Activated naive CD4-positive, alpha-beta T cell treated with anti-CD3 and anti-CD28 coated beads, Interleukin-2, amount 50 U/mL, for 16 hours (primary cell): ENCODE measurements around the gene SGCA.

ENCODE experiments used
- DNase-seq: peaks from one replicate; pipeline ENCODE4 v3.0.0-alpha.2; 2020

The SGCA gene

DNA sequence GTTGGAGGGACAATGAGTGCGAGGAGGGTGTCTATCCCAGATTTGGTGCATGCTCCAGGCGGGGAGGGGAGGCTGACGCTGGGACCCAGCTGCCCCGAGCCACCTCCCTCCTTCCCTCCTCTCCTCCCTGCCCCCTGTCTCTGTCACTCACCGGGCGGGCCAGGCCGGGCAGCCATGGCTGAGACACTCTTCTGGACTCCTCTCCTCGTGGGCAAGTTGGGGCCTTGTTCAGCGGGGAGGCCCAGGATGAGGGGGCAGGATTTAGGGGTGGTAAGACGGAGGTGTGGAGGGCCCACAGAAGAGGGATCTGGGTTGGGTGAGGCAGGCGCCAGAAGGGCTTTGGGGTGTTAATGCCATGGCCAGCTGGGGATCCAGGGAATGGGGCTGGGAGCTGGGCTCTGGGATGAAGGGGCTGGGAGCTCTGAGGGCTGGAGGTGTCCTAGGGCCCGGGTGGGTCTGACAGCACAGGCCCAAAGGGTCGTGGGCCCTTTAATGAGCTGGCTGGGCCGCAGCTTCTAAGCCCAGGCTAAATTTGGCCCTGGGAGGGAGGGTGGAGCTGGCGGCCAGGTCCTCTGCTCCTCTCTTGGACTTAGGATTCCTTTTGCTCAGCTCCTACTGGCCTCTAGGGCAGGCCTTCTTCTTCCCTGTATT lies at the start of gene SGCA:
TSS of gene SGCA (plus strand) at position 139 of the 651 bp plus-strand sequence. CDS start at position 175, 36 bp downstream.
- DNase-seq = no peak

DNA sequence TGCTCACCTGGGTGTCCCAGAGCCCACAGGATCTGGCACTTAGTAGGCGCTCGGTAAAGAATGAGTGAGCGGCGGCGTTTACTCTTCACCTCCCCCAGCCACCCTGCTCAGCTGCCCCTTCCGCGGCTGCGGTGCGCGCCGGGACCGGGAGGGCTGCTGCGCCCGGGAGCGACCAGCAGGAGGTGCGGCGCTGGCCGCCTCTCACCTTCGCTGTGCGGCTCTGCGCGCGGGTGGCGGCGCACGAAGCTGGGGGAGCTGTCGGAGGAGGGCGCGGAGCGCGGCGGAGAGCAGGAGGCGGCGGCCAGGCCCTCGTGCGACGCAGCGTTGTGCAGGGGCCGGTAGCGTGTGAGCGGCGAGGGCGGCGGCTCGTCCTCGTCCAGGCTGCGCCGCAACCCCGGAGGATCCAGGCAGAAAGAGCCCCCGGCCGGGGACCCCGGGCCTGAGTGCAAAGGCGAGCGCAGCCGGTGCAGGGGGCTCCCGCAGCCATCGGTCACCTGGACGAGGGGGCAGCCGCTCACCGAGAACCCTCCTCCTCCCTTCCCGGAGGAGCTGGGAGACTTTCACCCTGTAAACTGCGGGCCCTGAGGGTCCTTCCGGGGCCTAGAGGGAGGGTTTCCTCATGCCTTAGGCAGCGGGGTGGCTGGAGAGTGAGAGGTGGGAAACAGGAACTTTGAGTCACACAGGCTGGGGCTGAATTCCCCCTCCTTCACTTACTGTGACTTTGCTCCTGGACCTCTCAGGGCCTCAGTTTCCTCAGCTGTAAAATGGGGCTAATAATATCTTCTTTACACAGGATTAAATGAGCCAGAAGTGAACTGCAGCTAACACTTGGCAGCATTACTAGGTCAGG lies 48.4 kb upstream of the SGCA start:
- peak; percentile 76 for DNase-seq

GRCh38 chr17:50118076-50118827 lies 47.6 kb upstream of the SGCA start:
- no peak for DNase-seq

- no peak for DNase-seq
These were observed 47.0 kb upstream of the SGCA start for GRCh38 chr17:50118828-50119218.

DNA sequence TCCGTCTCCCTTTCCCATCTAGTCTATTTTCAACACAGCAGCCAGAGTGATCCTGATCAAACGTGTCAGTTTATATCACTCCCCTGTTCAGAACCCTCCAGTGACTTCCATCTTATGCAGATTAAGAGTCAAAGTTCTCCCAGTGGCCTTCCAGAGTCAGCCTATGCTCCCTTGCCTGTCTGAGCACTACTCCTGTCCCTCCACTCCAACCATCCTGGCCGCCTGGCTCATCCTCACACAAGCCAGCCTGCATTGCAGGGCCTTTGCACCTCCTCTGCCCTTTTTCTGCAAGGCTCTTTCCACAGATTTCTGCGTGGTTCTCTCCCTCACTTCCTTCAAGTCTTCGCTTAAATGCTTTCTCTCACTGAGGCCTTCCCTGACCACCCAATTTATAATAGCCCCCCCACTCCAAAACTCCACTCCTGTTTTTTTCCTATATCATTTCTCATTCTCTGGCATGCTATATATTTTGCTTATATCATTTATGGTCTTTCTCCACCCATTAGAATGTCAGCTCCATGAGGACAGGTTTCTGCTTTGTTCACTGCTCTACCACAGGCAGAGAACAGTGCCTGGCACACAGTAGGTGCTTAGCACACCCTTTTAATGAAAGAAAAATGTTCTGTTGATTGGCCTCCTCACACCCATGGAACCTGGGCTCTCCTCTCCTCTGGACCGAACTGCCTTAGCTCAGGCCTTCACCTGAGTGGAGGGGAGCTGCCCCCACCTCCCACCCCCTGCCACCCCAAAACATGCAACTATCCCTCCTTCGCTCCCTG lies 45.1 kb upstream of the SGCA start:
- DNase-seq = no peak

GRCh38 chr17:50122945-50123344 lies 42.9 kb upstream of the SGCA start:
- DNase-seq = no peak

DNA sequence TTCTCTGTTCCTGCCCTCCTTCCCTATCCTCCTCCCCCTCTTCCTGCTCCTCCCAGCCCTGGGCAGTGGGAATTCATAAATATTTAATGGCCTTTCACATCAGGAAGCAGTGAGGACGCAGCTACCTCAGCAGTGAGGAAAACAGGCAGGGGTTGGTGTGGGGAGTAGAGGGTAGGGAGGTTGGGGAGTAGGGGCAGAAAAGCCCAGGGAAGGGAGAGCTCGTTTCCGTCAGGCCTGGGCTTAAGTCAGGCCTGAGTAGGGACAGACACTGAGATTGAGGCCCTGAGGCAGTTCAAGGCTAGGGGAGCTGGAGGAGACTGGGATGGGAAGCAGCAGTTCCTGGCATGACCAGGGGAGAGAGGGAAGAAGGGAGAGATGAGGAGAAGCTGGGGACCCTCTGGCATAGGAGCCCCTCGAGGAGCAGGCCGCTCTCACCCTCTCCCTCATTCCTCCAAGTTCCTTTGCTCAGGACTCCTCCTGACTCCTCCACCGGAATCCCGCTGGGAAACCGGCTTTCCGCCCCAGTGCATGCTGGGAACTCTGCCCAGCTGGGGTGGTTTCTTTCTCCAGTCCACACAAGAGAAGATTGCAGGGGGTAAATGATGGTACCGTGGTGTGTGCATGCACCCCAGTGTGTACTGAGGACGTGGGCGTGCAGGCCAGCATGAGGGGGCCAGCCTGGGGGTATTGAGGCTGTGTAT lies 42.0 kb upstream of the SGCA start:
- no peak for DNase-seq

DNA sequence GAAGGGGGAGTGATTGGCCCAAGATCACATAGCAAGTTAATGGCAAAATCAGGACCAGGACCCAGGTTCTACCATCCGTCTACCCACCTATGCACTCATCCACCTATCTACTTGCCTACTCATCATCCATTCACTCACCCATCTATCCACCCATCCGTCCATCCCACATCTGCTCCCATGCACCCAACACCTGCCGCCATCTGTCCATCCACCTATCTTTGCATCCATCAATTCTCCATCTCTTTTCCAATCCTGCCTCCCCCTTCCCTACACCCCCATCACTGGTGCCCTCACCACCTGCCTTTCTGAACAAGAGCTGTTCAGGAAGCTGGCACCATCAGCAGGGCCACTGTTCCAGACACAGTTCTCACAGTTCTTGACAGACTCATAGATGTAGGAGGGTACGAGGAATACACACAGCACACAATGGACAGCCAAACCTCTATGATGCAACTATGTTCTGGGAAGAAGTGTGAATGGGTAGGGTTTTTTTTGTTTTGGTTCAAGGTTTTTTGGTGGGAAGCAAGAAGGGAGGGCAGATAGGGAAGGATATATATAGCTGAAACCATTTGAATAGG lies 40.3 kb upstream of the SGCA start:
- DNase-seq = no peak

DNA sequence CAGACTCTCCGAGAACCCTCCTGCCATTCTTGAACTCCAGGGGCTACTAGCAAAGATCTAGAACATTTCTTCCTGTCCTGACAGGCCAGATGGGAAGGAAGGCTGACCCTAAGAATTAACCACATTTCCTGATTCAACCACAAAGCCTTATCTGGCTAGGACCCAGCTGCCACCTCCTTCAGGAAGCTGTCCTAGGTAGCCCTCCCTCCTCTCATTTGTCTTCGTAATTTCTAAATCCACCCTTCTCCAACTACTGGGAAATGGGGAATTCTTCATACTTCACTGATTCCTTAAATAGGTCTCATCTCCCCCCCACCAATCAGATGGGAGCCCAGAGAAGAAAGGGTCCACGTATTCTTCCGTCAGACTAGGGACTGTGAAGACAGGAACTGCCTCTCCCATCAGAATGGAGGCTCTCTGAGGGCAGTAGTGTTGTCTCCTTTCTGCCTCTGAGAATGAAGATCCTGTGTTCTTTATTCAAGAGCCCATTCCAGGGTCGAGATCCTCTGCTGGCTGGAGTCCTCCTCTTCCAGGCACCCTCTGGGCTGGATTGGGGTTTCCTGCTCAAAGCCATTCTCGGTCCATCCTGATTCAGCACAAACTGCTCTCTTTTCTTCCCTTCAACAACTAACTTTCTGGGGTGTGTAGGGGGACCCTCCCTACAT lies 38.0 kb upstream of the SGCA start:
- DNase-seq = no peak

- DNase-seq = no peak
These were observed 37.1 kb upstream of the SGCA start for GRCh38 chr17:50128441-50129352.

DNA sequence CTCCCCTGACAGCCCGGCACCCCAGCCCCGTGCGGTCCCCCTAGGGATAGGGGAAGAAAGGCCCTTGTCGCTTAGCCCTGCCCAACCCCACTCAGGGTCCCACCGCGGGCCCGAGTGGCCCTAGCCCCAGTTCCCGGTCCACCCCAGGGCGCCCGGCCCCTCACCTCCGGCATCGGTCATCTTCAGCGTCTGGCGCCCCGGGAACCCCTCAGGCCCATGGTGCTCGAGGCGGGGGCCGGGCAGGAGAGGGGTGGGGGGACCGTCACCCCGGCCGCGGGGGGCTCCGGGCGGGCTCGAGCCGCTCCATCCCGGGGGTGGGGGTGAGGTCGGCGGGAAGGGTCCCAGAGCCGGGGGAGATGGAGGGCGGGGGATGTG lies 36.5 kb upstream of the SGCA start:
- DNase-seq = no peak

- peak; percentile 49 for DNase-seq
These were observed 35.9 kb upstream of the SGCA start, which contains the start of gene SAMD14 for GRCh38 chr17:50129728-50130558. SAMD14 (minus strand) TSS chr17:50130160; CDS start chr17:50124959, 5,201 bp downstream.

DNA sequence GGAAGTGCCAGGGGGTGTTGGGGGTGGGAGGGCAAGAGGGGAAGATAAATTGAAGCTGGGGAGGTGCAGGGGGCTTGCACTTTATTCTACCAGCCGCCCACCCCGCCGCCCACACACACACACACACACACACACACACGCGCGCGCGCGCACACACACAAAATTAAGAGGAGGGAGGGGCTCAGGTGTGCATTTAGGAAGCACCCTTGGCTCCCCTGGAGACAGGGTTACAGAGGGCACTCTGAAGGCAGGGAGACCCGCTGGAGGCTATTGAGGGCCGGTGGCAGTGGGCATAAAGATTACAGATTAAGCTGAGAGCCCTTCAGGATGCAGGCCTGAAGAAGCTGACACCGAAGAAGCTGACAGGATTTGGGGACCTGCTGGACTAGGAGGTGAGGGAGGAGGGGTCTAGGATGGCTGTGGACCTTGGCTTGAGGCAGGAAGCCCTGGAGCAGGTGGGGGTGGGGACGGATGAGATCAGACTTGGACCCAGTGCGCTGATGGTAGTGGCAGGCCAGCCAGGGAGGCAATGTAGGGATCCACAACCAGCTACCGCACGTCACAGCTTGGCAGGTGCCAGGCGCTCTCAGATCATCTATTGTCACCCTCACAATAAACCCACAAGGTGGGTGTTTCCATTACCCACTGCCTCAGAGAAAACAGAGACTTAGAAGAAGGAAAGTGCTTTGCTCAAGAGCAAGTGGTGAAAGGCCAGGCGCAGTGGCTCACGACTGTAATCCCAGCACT lies 35.1 kb upstream of the SGCA start:
- peak; percentile 24 for DNase-seq

DNA sequence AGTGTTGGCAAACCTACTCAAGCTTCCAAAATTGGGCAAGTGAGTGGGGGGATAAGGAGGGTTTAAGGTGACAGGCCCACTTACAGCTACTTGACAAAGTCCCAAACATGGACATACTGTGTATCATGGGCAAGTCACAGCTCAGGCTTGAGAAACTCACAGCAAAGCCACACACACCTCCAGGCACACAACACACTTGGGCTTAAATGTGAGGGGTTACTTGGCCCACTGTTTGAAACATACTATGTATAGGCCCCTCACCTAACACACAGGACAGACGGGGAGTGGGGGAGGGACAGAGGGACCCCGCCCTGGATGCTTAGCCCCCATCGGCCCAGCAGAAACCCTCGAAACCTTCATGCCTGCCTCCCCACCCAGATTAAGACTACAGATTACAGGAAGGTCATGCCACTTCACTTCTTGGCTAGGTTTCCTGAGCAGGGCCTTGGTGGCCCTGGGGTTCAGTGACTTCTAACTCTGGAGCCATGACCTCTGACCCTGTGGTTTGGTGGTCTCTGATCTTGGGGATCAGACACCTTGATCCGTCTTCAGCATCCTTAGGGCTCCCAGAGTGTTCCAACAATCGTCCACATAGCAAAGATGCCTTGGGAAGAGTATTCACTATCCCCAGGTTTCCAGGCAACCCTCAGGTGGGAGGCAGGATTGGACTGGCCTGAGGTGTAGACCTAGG lies 33.6 kb upstream of the SGCA start:
- no peak for DNase-seq

- no peak for DNase-seq
These were observed 32.6 kb upstream of the SGCA start for GRCh38 chr17:50133028-50133768.

DNA sequence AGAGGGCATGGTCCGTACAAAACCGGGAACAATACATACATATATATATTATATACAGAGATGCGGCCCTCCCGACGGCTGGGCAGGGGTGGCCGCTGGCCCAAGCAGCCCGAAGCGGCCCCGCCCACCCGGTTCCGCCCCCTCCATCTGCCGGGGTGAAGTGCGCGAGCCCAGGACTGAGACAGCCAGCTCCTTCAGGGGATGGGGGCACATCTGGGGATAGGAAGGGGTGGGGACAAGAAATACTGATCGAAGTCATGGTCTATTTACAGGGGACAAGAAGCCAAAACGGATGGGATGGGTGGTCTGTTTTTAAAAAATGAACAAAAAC lies 32.1 kb upstream of the SGCA start:
- DNase-seq = no peak
